Kidney capillary endothelial cell (primary cell): ENCODE data around the gene SPACA9.

Experiments used
- DNase-seq: peaks from one replicate; pipeline ENCODE4 v3.0.0-alpha.2; 2018; ENCODE audit warnings: low spot score

SPACA9 gene

GRCh38 chr9:132863096-132863495 is 15.6 kb upstream of the SPACA9 start:
- DNase-seq, result no peak

- no peak for DNase-seq
Measured at GRCh38 chr9:132864277-132864676, 14.4 kb upstream of the SPACA9 start.

- DNase-seq, result no peak
Measured at GRCh38 chr9:132864691-132865090, 14.0 kb upstream of the SPACA9 start.

GRCh38 chr9:132866898-132867297 is 11.8 kb upstream of the SPACA9 start:
- no peak for DNase-seq

GRCh38 chr9:132869266-132869665 is 9.4 kb upstream of the SPACA9 start:
- DNase-seq, result no peak

- no peak for DNase-seq
Measured at GRCh38 chr9:132873403-132873802, 5.3 kb upstream of the SPACA9 start.

GRCh38 chr9:132875159-132875558 is 3.5 kb upstream of the SPACA9 start:
- no peak for DNase-seq

- DNase-seq, result no peak
Measured at GRCh38 chr9:132876849-132877248, 1.8 kb upstream of the SPACA9 start.

GRCh38 chr9:132877458-132877823 is 1.3 kb upstream of the SPACA9 start:
- DNase-seq, result no peak

- peak; percentile 57 for DNase-seq
Measured at GRCh38 chr9:132877824-132878694, 639 bp upstream of the SPACA9 start, which contains the start of gene AK8. TSS of gene AK8 (minus strand) at chr9:132878284. CDS start at chr9:132878255, 29 bp downstream.

- DNase-seq, result no peak
Measured at GRCh38 chr9:132879457-132880323, 992 bp downstream of the SPACA9 start.

- no peak for DNase-seq
Measured at GRCh38 chr9:132880324-132880661, 1.6 kb downstream of the SPACA9 start.

GRCh38 chr9:132881826-132882225 is 3.1 kb downstream of the SPACA9 start:
- no peak for DNase-seq

GRCh38 chr9:132882616-132883015 is 3.9 kb downstream of the SPACA9 start:
- DNase-seq, result no peak

- no peak for DNase-seq
Measured at GRCh38 chr9:132883349-132884294, 4.9 kb downstream of the SPACA9 start.

GRCh38 chr9:132885720-132886333 is 7.1 kb downstream of the SPACA9 start:
- no peak for DNase-seq

GRCh38 chr9:132886334-132886725 is 7.6 kb downstream of the SPACA9 start:
- no peak for DNase-seq

GRCh38 chr9:132887181-132888120 is 8.8 kb downstream of the SPACA9 start:
- DNase-seq, result no peak

GRCh38 chr9:132888151-132888550 is 9.5 kb downstream of the SPACA9 start:
- DNase-seq, result no peak

- DNase-seq, result no peak
Measured at GRCh38 chr9:132892400-132892799, 13.7 kb downstream of the SPACA9 start.
